ENCODE data around the gene BAZ1B. TPM values are rescaled to one million over a fixed set of nuclear protein-coding genes. Genes with fewer than 3 reads are reported as not detected.
"Not testable (repeated sequence)": the region's sequence is repeated elsewhere in the genome, so short reads cannot be mapped to it uniquely, and the experiment has no call there.

Gene BAZ1B, protein sequence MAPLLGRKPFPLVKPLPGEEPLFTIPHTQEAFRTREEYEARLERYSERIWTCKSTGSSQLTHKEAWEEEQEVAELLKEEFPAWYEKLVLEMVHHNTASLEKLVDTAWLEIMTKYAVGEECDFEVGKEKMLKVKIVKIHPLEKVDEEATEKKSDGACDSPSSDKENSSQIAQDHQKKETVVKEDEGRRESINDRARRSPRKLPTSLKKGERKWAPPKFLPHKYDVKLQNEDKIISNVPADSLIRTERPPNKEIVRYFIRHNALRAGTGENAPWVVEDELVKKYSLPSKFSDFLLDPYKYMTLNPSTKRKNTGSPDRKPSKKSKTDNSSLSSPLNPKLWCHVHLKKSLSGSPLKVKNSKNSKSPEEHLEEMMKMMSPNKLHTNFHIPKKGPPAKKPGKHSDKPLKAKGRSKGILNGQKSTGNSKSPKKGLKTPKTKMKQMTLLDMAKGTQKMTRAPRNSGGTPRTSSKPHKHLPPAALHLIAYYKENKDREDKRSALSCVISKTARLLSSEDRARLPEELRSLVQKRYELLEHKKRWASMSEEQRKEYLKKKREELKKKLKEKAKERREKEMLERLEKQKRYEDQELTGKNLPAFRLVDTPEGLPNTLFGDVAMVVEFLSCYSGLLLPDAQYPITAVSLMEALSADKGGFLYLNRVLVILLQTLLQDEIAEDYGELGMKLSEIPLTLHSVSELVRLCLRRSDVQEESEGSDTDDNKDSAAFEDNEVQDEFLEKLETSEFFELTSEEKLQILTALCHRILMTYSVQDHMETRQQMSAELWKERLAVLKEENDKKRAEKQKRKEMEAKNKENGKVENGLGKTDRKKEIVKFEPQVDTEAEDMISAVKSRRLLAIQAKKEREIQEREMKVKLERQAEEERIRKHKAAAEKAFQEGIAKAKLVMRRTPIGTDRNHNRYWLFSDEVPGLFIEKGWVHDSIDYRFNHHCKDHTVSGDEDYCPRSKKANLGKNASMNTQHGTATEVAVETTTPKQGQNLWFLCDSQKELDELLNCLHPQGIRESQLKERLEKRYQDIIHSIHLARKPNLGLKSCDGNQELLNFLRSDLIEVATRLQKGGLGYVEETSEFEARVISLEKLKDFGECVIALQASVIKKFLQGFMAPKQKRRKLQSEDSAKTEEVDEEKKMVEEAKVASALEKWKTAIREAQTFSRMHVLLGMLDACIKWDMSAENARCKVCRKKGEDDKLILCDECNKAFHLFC (N-terminal part only)
- 100 to 1,000 TPM; 111 to 112 TPM for total RNA-seq

DNA sequence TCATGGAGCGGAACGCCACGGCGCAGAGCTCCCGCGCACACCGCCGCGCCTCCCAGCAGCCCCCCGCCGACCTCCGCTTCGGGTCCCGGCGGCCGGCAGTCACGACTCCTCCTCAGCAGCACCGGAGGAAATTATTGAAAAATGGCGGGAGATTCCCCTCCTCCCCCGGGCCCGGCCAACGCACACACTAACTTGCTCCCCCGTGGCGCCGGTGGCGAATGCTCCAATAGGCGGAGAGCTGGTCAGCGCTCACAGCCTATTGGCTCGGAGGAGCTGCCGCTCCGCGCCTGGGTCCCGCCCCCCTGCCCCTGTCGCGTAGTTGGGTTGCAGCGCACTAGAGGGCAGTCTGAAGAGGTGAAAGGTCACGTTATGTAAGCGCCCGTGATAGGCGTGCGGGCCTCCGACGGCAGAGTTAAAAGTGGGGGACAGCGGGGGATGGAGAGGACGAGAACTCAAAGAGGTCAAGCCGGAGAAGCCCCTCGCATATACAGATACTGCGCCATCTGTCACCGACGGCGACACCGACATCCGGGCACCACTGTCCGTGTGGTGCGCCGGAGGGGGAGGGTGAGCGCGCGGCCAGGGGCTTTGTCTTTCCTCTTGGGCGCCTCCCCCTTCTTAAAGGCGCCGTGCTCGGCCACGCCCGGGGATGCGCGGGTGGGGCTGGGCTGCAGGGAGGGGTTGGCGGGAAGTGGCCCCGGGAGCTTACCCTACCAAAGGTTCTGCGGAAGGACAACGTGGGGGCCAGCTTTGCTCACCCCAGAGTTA, at the start of gene BAZ1B:
BAZ1B (minus strand) TSS at position 189 of the 768 bp plus-strand sequence. CDS start 360 bp downstream, outside the sequence.
- ATAC-seq = peak; percentile 94
- peak within 1 kb of the TSS; percentile 100 for H3K27ac Mint-ChIP-seq
- H3K27me3 Mint-ChIP-seq (ENCODE audit: low read depth) = no peaks in the 10 kb centered on the region
- H3K9me3 Mint-ChIP-seq (ENCODE audit: insufficient read depth) = no peaks in the 10 kb centered on the region
- peak within 1 kb of the TSS; percentile 98 for H3K4me3 Mint-ChIP-seq
- ChIA-PET CTCF (interaction anchor here (0.8 to 1.6 kb wide), 11 partner anchors 17 to 194 kb away, joined by 3 to 6 read pairs (median 3); partner anchors contain the start of gene TBL2), POLR2A (interaction anchor here (0.6 to 5.0 kb wide), 14 partner anchors 12 to 216 kb away, joined by 3 to 50 read pairs (median 4); partner anchors contain the start of genes ABHD11, BCL7B and TBL2)
- peaks cover 38% of the 10 kb centered on the region for H3K36me3 Mint-ChIP-seq (ENCODE audit: low read depth)
- H3K4me1 Mint-ChIP-seq (ENCODE audit: low read depth) = peaks cover 62% of the 10 kb centered on the region
- peak; percentile 99 for DNase-seq

DNA sequence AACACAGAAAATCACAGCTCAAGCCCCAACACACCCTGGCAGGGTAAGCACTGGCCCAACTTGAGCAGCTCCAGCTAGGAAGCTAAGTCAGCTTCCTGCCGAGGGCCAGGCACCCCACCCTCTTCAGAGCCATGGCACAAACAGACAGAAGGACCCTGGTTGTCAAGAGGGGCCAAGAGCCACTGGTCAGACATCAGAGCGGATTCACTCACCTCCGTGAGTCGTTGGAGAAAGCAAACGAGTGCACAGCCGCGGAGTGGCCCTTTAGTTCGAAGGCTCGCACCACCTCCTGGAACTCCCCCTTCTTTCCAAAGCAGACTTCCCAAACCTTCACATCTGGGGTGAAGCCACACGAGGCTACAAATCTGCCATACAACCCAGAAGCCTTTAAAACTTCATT, 48.9 kb upstream of the BAZ1B start:
- H3K4me3 Mint-ChIP-seq = no peak overlapping the region
- POLR2A ChIA-PET = no interaction called here
- H3K27me3 Mint-ChIP-seq (ENCODE audit: low read depth) = no peaks in the 10 kb centered on the region
- ATAC-seq (no peak), DNase-seq (no peak)
- H3K36me3 Mint-ChIP-seq (ENCODE audit: low read depth) = peaks cover 49% of the 10 kb centered on the region
- CTCF ChIA-PET = no interaction called here
- H3K4me1 Mint-ChIP-seq (ENCODE audit: low read depth) = peaks cover 25% of the 10 kb centered on the region
- H3K9me3 Mint-ChIP-seq (ENCODE audit: insufficient read depth) = no peaks in the 10 kb centered on the region
- no peak overlapping the region for H3K27ac Mint-ChIP-seq

DNA sequence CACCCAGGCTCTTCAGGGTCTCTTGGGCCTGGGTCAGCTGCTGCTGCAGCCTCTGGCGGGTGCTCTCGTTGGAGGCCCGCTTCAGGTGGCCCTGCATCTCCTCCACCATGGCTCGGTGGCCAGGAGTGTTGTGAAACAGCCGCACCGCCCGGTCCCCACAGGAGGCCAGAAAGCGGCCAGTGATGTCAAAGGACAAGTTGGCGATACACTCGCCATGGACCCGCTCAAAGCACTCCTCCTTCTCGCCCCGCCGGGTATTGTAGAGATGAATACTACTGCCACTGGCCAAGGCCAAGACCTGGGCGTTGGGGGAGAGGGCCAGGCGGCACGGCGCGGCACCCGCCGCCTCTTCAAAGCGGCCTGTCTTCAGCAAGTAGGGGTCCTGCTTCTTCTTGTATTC, 48.4 kb upstream of the BAZ1B start:
- H3K4me3 Mint-ChIP-seq = no peak overlapping the region
- H3K4me1 Mint-ChIP-seq (ENCODE audit: low read depth) = peaks cover 29% of the 10 kb centered on the region
- H3K27ac Mint-ChIP-seq = no peak overlapping the region
- no peaks in the 10 kb centered on the region for H3K27me3 Mint-ChIP-seq (ENCODE audit: low read depth)
- POLR2A ChIA-PET = no interaction called here
- no peaks in the 10 kb centered on the region for H3K9me3 Mint-ChIP-seq (ENCODE audit: insufficient read depth)
- DNase-seq = no peak
- CTCF ChIA-PET = no interaction called here
- H3K36me3 Mint-ChIP-seq (ENCODE audit: low read depth) = peaks cover 49% of the 10 kb centered on the region
- ATAC-seq = no peak

DNA sequence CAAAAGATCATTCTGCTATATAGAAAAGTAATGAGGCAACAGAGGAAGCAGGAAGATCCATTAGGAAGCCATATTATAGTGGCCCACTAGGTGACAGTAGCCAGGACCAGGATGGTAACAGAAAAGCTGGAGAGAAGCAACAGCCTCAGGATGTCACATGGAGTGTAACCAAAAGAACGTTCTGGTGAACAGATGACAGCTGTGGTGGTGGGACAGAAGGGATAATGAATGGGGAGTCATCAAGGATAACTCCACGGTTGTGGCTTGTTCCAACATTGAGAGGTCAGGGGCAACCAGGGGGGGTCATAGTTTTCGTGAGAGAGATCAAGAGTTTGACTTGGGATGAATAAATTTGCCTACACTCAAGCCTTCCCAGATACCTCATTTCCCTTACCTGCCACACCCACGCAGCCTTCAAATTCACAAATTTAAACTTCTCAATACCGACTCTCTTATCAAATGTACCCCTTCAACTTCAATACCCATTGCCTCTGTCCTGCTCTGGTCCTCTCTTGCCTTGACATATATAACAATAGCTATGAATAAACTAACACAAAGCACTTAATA, 47.0 kb upstream of the BAZ1B start:
- H3K27ac Mint-ChIP-seq = no peak overlapping the region
- CTCF ChIA-PET = interaction anchor here (1.1 kb wide), 1 partner anchor 9 kb away, joined by 3 read pairs; the partner anchor contains the start of gene TBL2

DNA sequence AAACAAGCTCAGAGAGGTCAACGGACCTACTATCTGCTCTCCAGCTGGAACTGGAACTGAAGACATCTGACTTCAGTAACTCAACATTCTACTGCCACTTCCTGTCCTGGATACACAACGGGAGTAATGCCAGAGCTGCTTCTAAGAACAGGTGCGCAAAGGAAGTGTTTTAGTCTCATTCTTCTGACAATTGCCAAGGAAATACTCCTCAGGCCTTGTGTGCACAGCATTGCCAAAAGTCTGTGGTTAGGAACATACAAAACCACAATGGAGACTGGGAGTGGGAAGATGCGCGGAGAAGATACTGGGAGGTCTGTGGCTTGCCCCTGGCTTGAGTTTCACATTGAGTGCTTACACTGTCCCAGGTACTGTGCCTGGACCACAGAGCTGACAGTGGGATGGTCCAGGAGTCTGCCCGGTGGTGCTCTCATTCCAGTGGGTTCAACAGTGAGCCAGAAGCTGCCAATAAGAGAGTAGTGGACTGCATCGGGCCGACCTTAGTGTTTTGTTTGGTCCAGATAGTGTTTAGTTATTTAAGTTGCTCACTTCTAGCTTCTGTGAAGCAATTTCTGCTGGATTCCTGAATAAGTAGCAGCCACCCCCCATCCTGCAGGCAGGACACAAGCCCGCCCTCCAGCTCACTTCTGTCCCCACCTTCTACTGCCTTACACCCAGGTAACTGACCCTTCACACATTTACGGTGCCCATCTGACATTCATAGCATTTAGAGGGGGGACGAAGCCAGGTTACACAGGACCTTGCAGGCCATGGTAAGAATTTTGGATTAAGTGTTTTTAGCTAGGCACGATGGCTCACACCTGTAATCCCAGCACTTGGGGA, 46.0 kb upstream of the BAZ1B start:
- Mint-ChIP-seq H3K36me3 (ENCODE audit: low read depth) (peaks cover 35% of the 10 kb centered on the region), H3K27ac (no peak overlapping the region), H3K4me3 (no peak overlapping the region), H3K4me1 (ENCODE audit: low read depth) (peaks cover 31% of the 10 kb centered on the region), H3K27me3 (ENCODE audit: low read depth) (no peaks in the 10 kb centered on the region), H3K9me3 (ENCODE audit: insufficient read depth) (no peaks in the 10 kb centered on the region)
- DNase-seq (no peak), ATAC-seq (no peak)
- ChIA-PET POLR2A (interaction anchor here (0.6 to 1.7 kb wide), 3 partner anchors 11 to 46 kb away, joined by 3 to 4 read pairs (median 4); partner anchors contain the start of gene BAZ1B), CTCF (interaction anchor here (1.4 to 2.3 kb wide), 3 partner anchors 11 to 117 kb away, joined by 3 to 5 read pairs (median 3); partner anchors contain the start of gene BCL7B)

More for the DNA sequence above, 47.0 kb upstream of the BAZ1B start:
- DNase-seq = no peak
- POLR2A ChIA-PET = interaction anchor here (1.7 kb wide), 1 partner anchor 47 kb away, joined by 4 read pairs; the partner anchor contains the start of gene BAZ1B
- Mint-ChIP-seq H3K9me3 (ENCODE audit: insufficient read depth) (no peaks in the 10 kb centered on the region), H3K4me3 (no peak overlapping the region), H3K4me1 (ENCODE audit: low read depth) (peaks cover 31% of the 10 kb centered on the region), H3K36me3 (ENCODE audit: low read depth) (peaks cover 44% of the 10 kb centered on the region), H3K27me3 (ENCODE audit: low read depth) (no peaks in the 10 kb centered on the region)
- no peak for ATAC-seq

DNA sequence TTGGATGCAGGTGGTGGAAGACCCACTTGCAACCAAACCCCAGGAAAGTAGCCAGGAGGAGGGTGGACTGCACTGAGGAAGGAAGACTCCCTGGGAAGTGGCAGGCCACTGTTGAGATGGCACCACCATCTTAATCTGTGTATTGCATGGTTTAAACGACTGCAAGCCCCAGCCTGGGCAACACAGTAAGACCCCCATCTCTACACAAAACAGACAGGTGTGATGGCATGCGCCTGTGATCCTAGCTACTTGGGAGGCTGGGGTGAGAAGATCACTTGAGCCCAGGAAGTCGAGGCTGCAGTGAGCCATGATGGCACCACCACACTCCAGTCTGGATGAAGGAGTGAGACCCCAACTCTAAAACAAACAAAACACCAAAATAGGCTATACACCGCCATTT, 45.0 kb upstream of the BAZ1B start:
- ChIA-PET CTCF (interaction anchor here (0.9 to 2.3 kb wide), 6 partner anchors 10 to 116 kb away, joined by 3 to 5 read pairs (median 4); partner anchors contain the start of gene BCL7B), POLR2A (interaction anchor here (1.7 kb wide), 1 partner anchor 45 kb away, joined by 4 read pairs; the partner anchor contains the start of gene BAZ1B)
- no peak for DNase-seq
- Mint-ChIP-seq H3K36me3 (ENCODE audit: low read depth) (peaks cover 25% of the 10 kb centered on the region), H3K4me1 (ENCODE audit: low read depth) (peaks cover 31% of the 10 kb centered on the region), H3K27ac (no peak overlapping the region), H3K4me3 (no peak overlapping the region), H3K27me3 (ENCODE audit: low read depth) (no peaks in the 10 kb centered on the region), H3K9me3 (ENCODE audit: insufficient read depth) (no peaks in the 10 kb centered on the region)
- ATAC-seq = no peak

DNA sequence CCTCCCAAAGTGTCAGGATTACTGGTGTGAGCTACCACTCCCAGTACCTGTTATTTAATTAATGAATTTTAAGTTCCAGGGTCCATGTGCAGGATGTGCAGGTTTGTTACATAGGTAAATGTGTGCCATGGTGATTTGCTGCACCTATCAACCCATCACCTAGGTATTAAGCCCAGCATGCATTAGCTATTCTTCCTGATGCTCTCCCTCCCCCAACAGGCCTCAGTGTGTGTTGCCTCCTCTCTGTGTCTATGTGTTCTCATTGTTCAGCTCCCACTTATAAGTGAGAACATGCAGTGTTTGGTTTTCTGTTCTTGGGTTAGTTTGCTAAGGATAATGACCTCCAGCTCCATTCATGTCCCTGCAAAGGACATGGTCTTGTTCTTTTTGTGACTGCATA, 44.3 kb upstream of the BAZ1B start:
- Mint-ChIP-seq H3K4me3 (peak overlapping the region; percentile 59), H3K4me1 (ENCODE audit: low read depth) (peaks cover 31% of the 10 kb centered on the region), H3K27ac (peak overlapping the region; percentile 71), H3K36me3 (ENCODE audit: low read depth) (peaks cover 23% of the 10 kb centered on the region)
- not testable (repeated sequence) for H3K27me3 Mint-ChIP-seq (ENCODE audit: low read depth); ATAC-seq; DNase-seq; H3K9me3 Mint-ChIP-seq (ENCODE audit: insufficient read depth)
- POLR2A ChIA-PET = interaction anchor here (0.7 to 1.7 kb wide), 3 partner anchors 9 to 46 kb away, joined by 3 to 8 read pairs (median 6); partner anchors contain the start of gene BCL7B
- CTCF ChIA-PET = interaction anchor here (0.8 to 2.3 kb wide), 8 partner anchors 12 to 159 kb away, joined by 3 to 5 read pairs (median 5); partner anchors contain the start of genes BAZ1B and TBL2

DNA sequence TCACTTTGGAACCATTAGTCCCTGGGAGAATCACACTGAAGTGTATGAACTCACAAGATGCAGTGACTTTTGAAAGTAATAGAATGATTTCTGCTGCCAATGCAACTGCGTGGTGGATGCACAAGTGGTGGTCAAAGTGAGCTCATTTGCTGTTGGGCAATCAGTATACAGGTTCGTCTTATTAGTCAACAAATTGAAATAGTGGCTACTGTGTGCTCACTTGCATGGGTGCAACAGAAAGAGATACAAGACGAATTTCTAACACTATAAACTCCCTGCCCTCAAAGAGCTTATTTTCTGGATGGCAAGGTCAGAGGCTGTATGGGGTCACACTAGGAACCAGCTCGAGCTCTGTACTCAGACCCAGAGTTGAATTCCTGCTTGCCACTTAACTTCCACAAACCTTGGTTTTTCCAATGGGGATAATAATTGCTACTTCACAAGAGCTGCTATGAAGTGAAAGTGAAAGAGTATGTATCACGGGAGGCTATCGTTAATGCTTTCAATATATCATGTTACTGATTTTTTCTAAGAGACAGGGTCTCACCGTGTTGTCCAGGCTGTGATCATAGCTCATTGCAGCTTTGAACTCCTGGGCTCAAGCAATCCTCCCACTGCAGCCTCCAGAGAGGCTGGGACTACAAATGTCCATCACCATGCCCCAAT, 43.7 kb upstream of the BAZ1B start:
- peak overlapping the region; percentile 59 for H3K4me3 Mint-ChIP-seq
- peaks cover 19% of the 10 kb centered on the region for H3K36me3 Mint-ChIP-seq (ENCODE audit: low read depth)
- peak overlapping the region; percentile 71 for H3K27ac Mint-ChIP-seq
- no peaks in the 10 kb centered on the region for H3K9me3 Mint-ChIP-seq (ENCODE audit: insufficient read depth)
- ChIA-PET CTCF (interaction anchor here (0.8 to 2.3 kb wide), 7 partner anchors 13 to 160 kb away, joined by 3 to 5 read pairs (median 5); partner anchors contain the start of genes BAZ1B and TBL2), POLR2A (interaction anchor here (0.7 to 1.7 kb wide), 4 partner anchors 9 to 45 kb away, joined by 3 to 8 read pairs (median 6); partner anchors contain the start of genes BCL7B and TBL2)
- peaks cover 31% of the 10 kb centered on the region for H3K4me1 Mint-ChIP-seq (ENCODE audit: low read depth)
- DNase-seq = no peak
- peak; percentile 35 for ATAC-seq
- H3K27me3 Mint-ChIP-seq (ENCODE audit: low read depth) = peaks cover under 1% of the 10 kb centered on the region
